Testis (tissue), 2 donors: ENCODE measurements around the gene TNPO1.

Experiments used
- CTCF ChIP-seq, 3 experiments: fragments of 450-650 bp in 2 of 3; fragments of 200-600 bp in 1 of 3; sonication (generic) in 1 of 3; IDR thresholded peaks; one replicate each; pipeline ENCODE4 v1.5.1; 2016 to 2019; ENCODE audit warnings: antibody characterized with exemption in 3 of 3, mild to moderate bottlenecking in 2 of 3, moderate library complexity in 1 of 3
- POLR2A ChIP-seq: fragments of 450-650 bp; IDR thresholded peaks from one replicate; pipeline ENCODE4 v1.6.1; 2017; ENCODE audit warnings: antibody characterized with exemption, mild to moderate bottlenecking, moderate library complexity

GRCh38 chr5:72850113-72850512 is 33.7 kb downstream of the TNPO1 start:
- no peak for TF ChIP-seq CTCF (IDR thresholded peaks at IDR 0.05)
- no peak for TF ChIP-seq POLR2A
